Duodenal mucosa (tissue), 2 donors: ENCODE data around the gene RNF20.
"Not testable (repeated sequence)": the region's sequence is repeated elsewhere in the genome, so short reads cannot be mapped to it uniquely, and the experiment has no call there.

Source experiments
- H3K27ac ChIP-seq: one replicate; pipeline ENCODE4 v1.7.0; 2013; ENCODE audit warnings: low read depth, low read length
- H3K27me3 ChIP-seq, 2 donors: one replicate each; pipeline ENCODE4 v1.7.0; 2013; ENCODE audit warnings: low read length in 2 of 2, control low read depth in 1 of 2; ENCODE audit not compliant: insufficient read depth in 2 of 2, control insufficient read depth in 1 of 2
- H3K36me3 ChIP-seq, 2 donors: one replicate each; pipeline ENCODE4 v1.7.0; 2013; ENCODE audit warnings: low read length in 2 of 2, control low read depth in 1 of 2; ENCODE audit not compliant: insufficient read depth in 2 of 2, control insufficient read depth in 1 of 2
- H3K4me1 ChIP-seq, 2 donors: one replicate each; pipeline ENCODE4 v1.7.0; 2013; ENCODE audit warnings: low read length in 2 of 2, control low read depth in 1 of 2; ENCODE audit not compliant: insufficient read depth in 2 of 2, control insufficient read depth in 1 of 2
- H3K4me3 ChIP-seq, 2 donors: one replicate each; pipeline ENCODE4 v1.7.0; 2013; ENCODE audit warnings: low read length in 2 of 2, low read depth in 1 of 2
- H3K9ac ChIP-seq, 2 donors: one replicate each; pipeline ENCODE4 v1.7.0; 2013; ENCODE audit warnings: low read length in 2 of 2, low read depth in 1 of 2
- H3K9me3 ChIP-seq, 2 donors: one replicate each; pipeline ENCODE4 v1.7.0; 2013; ENCODE audit warnings: low read length in 2 of 2, control low read depth in 1 of 2; ENCODE audit not compliant: control insufficient read depth in 1 of 2

RNF20 gene

GRCh38 chr9:101509572-101509971 is 24.1 kb upstream of the RNF20 start:
- Histone ChIP-seq H3K9ac (no peak overlapping the region), H3K4me1 (no peaks in the 10 kb centered on the region), H3K27me3 (peaks cover 2% of the 10 kb centered on the region in 2 donors), H3K4me3 (no peak overlapping the region), H3K36me3 (no peaks in the 10 kb centered on the region), H3K9me3 (no peaks in the 10 kb centered on the region), H3K27ac (no peak overlapping the region)

GRCh38 chr9:101510459-101510858 is 23.2 kb upstream of the RNF20 start:
- Histone ChIP-seq H3K36me3 (no peaks in the 10 kb centered on the region), H3K27me3 (peaks cover 2 to 3% of the 10 kb centered on the region in 2 donors), H3K4me3 (no peak overlapping the region), H3K4me1 (no peaks in the 10 kb centered on the region), H3K27ac (no peak overlapping the region), H3K9ac (no peak overlapping the region), H3K9me3 (no peaks in the 10 kb centered on the region)

DNA sequence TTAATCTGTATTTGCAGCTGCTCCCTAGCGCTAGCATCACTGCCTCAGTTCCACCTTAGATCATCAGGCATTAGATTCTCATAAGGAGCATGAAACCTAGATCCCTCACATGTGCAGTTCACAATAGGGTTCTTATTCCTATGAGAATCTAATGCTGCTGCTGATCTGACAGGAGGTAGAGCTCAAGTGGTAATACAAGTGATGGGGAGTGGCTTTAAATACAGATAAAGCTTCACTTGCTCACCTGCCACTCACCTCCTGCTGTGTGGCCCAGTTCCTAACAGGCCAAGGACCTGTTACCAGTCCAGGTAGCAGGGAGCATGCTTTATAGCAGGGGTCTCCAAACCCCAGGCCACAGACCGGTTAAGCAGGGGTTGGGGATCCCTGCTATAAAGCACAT is 22.6 kb upstream of the RNF20 start:
- Histone ChIP-seq H3K4me3 (no peak overlapping the region), H3K36me3 (no peaks in the 10 kb centered on the region), H3K9me3 (no peaks in the 10 kb centered on the region), H3K27me3 (peaks cover 2 to 3% of the 10 kb centered on the region in 2 donors), H3K4me1 (no peaks in the 10 kb centered on the region), H3K9ac (no peak overlapping the region), H3K27ac (no peak overlapping the region)

DNA sequence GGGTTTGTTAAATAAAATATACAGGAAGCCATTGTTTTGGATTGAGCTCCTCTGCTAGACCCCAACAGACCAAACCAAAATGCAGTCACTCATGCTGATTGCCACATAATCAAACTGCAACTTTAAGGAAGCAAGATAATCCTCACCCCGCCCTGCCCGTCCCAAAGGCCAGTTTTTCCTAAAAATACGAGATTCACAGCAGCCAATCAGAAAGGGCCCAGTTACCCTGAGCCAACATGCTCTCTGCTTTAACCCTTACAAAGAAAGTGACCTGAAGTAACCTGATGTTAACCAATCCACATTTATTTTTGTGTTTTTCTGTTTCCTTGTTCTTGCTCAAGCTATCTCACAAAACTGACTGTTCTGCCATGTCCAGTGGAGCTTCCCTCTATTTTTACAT is 21.5 kb upstream of the RNF20 start:
- H3K27ac ChIP-seq = no peak overlapping the region
- H3K9me3 ChIP-seq = no peaks in the 10 kb centered on the region
- H3K27me3 ChIP-seq = peaks cover 2 to 3% of the 10 kb centered on the region in 2 donors
- no peak overlapping the region for H3K9ac ChIP-seq
- H3K4me1 ChIP-seq = no peaks in the 10 kb centered on the region
- H3K36me3 ChIP-seq = no peaks in the 10 kb centered on the region
- H3K4me3 ChIP-seq = no peak overlapping the region

DNA sequence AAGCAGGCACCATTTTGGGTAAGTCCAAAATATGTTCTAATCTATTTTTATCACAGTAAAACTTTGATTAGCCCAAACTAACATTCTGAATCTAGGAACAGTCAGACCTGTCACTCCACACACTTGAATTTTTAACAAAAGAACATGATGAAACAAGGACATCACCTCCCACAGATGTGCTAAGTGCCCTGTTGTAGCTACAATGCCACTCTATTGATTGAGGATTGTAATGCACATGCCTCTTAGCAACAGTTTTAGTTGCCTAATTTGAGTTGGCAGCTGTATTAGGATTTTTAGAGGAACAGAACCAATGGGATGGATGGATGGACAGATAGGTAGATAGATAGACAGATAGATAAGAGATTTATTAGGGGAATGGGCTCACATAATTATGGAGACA is 20.3 kb upstream of the RNF20 start:
- H3K27ac ChIP-seq = no peak overlapping the region
- no peak overlapping the region for H3K4me3 ChIP-seq
- H3K9ac ChIP-seq = no peak overlapping the region
- no peaks in the 10 kb centered on the region for H3K9me3 ChIP-seq
- H3K36me3 ChIP-seq = no peaks in the 10 kb centered on the region
- no peaks in the 10 kb centered on the region for H3K4me1 ChIP-seq
- H3K27me3 ChIP-seq = peaks cover 2 to 3% of the 10 kb centered on the region in 2 donors

- Histone ChIP-seq H3K9me3 (no peaks in the 10 kb centered on the region), H3K4me1 (no peaks in the 10 kb centered on the region), H3K4me3 (no peak overlapping the region), H3K9ac (no peak overlapping the region), H3K27ac (no peak overlapping the region), H3K36me3 (no peaks in the 10 kb centered on the region), H3K27me3 (peaks cover 2 to 3% of the 10 kb centered on the region in 2 donors)
Measured at GRCh38 chr9:101514071-101514470, 19.6 kb upstream of the RNF20 start.

DNA sequence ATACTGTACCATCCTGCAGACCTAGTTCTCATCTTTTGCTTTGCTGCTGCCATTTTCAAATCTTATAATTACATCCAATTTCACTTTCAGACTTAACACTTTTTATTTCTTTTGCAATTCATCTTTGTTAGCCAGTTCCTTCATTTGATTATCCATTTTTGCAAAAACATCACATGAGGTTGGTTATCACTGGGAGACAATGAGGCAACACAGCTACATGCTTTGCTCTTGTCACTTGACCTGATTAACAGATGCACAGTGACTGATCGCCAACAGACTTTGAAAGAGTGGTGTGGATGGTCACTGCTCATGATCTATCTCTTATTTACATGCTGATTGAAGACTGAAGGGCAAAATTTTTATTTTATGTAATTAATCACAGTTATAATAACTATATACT is 17.0 kb upstream of the RNF20 start:
- Histone ChIP-seq H3K27me3 (peaks cover 2 to 3% of the 10 kb centered on the region in 2 donors), H3K4me3 (no peak overlapping the region)

GRCh38 chr9:101518489-101518888 is 15.2 kb upstream of the RNF20 start:
- not testable (repeated sequence) for H3K4me1 ChIP-seq, H3K36me3 ChIP-seq, H3K4me3 ChIP-seq, H3K27me3 ChIP-seq, H3K27ac ChIP-seq, H3K9ac ChIP-seq, H3K9me3 ChIP-seq

More for the DNA sequence above, 17.0 kb upstream of the RNF20 start:
- no peaks in the 10 kb centered on the region for H3K4me1 ChIP-seq
- H3K9ac ChIP-seq = no peak overlapping the region
- H3K36me3 ChIP-seq = no peaks in the 10 kb centered on the region
- H3K9me3 ChIP-seq = no peaks in the 10 kb centered on the region
- no peak overlapping the region for H3K27ac ChIP-seq

- no peak overlapping the region for H3K4me3 ChIP-seq
- no peaks in the 10 kb centered on the region for H3K27me3 ChIP-seq
- no peaks in the 10 kb centered on the region for H3K9me3 ChIP-seq
- no peak overlapping the region for H3K9ac ChIP-seq
- no peaks in the 10 kb centered on the region for H3K36me3 ChIP-seq
- no peaks in the 10 kb centered on the region for H3K4me1 ChIP-seq
- H3K27ac ChIP-seq = no peak overlapping the region
Measured at GRCh38 chr9:101524371-101524770, 9.3 kb upstream of the RNF20 start.

- Histone ChIP-seq H3K4me3 (no peak overlapping the region), H3K27me3 (no peaks in the 10 kb centered on the region), H3K9me3 (no peaks in the 10 kb centered on the region), H3K27ac (no peak overlapping the region), H3K9ac (no peak overlapping the region), H3K4me1 (no peaks in the 10 kb centered on the region), H3K36me3 (no peaks in the 10 kb centered on the region)
Measured at GRCh38 chr9:101527066-101527465, 6.6 kb upstream of the RNF20 start.

GRCh38 chr9:101528015-101528414 is 5.6 kb upstream of the RNF20 start:
- Histone ChIP-seq H3K9ac (no peak overlapping the region), H3K36me3 (no peaks in the 10 kb centered on the region), H3K27ac (no peak overlapping the region), H3K27me3 (no peaks in the 10 kb centered on the region), H3K4me3 (no peak overlapping the region), H3K9me3 (no peaks in the 10 kb centered on the region), H3K4me1 (peaks cover 0 to 2% of the 10 kb centered on the region in 2 donors)
